Ovary (tissue), 3 donors: ENCODE results near the gene TAOK1.

ENCODE experiments used
- CTCF ChIP-seq, 3 donors: fragments of 450-650 bp in 2 of 3; fragments of 200-600 bp in 1 of 3; IDR thresholded peaks; one replicate each; pipeline versions ENCODE4 v1.5.1 to v1.8.0; 2016 to 2022; ENCODE audit warnings: antibody characterized with exemption in 3 of 3, mild to moderate bottlenecking in 1 of 3
- POLR2A ChIP-seq: fragments of 450-650 bp; IDR thresholded peaks from one replicate; pipeline ENCODE4 v1.6.1; 2017; ENCODE audit warnings: antibody characterized with exemption, mild to moderate bottlenecking, moderate library complexity
- donor health status: DM: no; HTN: no; CAD: no.

- TF ChIP-seq CTCF (IDR thresholded peaks at IDR 0.05): no peak
- TF ChIP-seq POLR2A: no peak
Measured at GRCh38 chr17:29562615-29563014, 172.5 kb downstream of the TAOK1 start.
